Esophagus squamous epithelium (tissue), 4 donors: ENCODE measurements around the gene ARHGAP45.

ENCODE experiments used
- POLR2A ChIP-seq, 4 donors: fragments of 450-650 bp; IDR thresholded peaks; one replicate each; pipeline ENCODE4 v1.6.1; 2017; ENCODE audit warnings: antibody characterized with exemption in 4 of 4, mild to moderate bottlenecking in 4 of 4, moderate library complexity in 3 of 4
- TF ChIP-seq, protein P1 (sequence below), 6 experiments: fragments of 450-650 bp in 4 of 6; fragments of 200-600 bp in 2 of 6; sonication (generic) in 2 of 6; IDR thresholded peaks; one replicate each; pipeline ENCODE4 v1.5.1; 2016 to 2019; ENCODE audit warnings: antibody characterized with exemption in 6 of 6, mild to moderate bottlenecking in 4 of 6, moderate library complexity in 4 of 6

DNA sequence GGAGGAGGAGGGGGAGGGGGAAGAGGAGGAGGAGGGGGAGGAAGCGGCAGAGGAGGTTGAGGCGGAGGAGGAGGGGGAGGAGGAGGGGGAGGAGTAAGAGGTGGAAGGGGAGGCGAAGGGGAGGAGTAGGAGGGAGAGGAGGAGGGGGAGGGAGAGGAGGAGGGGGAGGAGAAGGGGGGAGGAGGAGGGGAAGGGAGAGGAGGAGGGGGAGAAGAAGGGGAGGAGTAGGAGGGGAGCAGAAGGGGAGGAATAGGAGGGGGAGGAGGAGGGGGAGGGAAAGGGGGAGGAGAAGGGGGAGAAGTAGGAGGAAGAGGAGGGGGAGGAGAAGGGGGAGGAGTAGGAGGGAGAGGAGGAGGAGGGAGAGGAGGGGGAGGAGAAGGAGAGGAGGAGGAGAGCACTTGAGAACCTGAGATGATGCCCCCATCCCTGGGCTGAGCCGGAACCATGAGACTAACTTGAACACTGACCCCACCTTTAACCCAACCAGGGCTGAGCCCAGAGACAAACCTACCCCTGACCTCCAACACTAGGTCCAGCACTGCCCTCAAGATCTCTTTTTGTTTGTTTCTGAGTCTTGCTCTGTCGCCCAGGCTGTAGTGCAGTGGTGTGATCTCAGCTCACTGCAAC lies 14.5 kb upstream of the ARHGAP45 start:
- TF ChIP-seq, protein P1, sequence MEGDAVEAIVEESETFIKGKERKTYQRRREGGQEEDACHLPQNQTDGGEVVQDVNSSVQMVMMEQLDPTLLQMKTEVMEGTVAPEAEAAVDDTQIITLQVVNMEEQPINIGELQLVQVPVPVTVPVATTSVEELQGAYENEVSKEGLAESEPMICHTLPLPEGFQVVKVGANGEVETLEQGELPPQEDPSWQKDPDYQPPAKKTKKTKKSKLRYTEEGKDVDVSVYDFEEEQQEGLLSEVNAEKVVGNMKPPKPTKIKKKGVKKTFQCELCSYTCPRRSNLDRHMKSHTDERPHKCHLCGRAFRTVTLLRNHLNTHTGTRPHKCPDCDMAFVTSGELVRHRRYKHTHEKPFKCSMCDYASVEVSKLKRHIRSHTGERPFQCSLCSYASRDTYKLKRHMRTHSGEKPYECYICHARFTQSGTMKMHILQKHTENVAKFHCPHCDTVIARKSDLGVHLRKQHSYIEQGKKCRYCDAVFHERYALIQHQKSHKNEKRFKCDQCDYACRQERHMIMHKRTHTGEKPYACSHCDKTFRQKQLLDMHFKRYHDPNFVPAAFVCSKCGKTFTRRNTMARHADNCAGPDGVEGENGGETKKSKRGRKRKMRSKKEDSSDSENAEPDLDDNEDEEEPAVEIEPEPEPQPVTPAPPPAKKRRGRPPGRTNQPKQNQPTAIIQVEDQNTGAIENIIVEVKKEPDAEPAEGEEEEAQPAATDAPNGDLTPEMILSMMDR (IDR thresholded peaks at IDR 0.05): no peak
- TF ChIP-seq POLR2A (IDR thresholded peaks at IDR 0.05): no peak
